AG10803 (cell line): ENCODE data around the gene EEF1A1.
"Not testable (repeated sequence)": the region's sequence is repeated elsewhere in the genome, so short reads cannot be mapped to it uniquely, and the experiment has no call there.

Source experiments
- DNase-seq: peaks from one replicate; pipeline ENCODE4 v3.0.0; 2010; ENCODE audit warnings: low read depth
- H3K4me3 ChIP-seq: 2 replicates; pipeline ENCODE4 v1.5.1; 2011; ENCODE audit warnings: mild to moderate bottlenecking, low read length, control low read depth
- TF ChIP-seq, protein P1 (sequence below): conservative IDR thresholded peaks from 2 replicates; pipeline ENCODE4 v1.5.1; 2011; ENCODE audit warnings: mild to moderate bottlenecking, low read length, control low read depth, inconsistent platforms

EEF1A1 gene

DNA sequence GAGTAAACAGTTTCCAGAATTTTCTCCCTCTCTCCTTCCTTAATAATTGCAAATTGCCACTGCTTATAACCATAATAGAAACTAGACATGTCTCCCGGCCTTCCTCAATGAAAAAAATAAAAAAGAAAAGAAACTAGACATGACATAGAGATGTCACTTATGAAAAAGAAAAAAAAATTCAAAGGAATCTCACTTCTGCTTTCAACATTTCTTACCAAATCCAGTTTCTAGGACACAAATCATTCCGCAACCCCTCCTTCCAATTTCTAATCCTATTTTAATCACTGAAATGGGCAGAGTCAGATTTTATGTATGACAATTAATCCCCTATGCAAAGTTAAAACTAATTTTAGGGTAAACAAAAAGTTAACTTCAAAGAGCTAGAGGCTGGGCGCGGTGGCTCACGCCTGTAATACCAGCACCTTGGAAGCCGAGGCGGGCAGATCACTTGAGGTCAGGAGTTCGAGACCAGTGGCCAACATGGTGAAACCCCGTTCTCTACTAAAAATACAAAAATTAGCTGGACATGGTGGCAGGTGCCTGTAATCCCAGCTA is 40.1 kb upstream of the EEF1A1 start:
- DNase-seq, result no peak

DNA sequence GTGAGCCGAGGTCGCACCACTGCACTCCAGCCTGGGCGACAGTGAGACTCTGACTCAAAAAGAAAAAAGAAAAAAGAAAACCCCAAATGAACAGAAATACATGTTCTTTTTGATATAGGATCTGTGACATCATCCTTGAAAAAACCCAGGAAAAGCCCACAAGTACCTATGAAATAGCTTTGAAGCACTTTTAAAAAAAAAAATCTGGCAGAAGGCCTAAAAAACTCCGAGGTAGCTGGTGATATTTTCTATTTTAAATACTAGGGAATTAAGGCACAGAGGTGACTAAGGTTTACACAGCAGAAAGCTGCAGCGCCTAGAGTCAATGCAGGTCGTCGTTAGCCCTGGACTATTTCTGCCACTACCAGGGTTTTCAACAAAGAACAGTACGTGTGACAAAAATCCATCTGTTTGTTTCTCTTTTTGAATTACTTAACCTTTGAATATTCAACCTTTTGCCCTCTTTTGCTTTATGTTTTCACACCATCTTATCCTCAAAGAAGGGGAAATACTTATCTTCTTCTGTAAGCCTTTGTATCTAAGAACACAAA is 39.4 kb upstream of the EEF1A1 start:
- DNase-seq, result no peak

More for the DNA sequence above, 40.1 kb upstream of the EEF1A1 start:
- TF ChIP-seq, protein P1, sequence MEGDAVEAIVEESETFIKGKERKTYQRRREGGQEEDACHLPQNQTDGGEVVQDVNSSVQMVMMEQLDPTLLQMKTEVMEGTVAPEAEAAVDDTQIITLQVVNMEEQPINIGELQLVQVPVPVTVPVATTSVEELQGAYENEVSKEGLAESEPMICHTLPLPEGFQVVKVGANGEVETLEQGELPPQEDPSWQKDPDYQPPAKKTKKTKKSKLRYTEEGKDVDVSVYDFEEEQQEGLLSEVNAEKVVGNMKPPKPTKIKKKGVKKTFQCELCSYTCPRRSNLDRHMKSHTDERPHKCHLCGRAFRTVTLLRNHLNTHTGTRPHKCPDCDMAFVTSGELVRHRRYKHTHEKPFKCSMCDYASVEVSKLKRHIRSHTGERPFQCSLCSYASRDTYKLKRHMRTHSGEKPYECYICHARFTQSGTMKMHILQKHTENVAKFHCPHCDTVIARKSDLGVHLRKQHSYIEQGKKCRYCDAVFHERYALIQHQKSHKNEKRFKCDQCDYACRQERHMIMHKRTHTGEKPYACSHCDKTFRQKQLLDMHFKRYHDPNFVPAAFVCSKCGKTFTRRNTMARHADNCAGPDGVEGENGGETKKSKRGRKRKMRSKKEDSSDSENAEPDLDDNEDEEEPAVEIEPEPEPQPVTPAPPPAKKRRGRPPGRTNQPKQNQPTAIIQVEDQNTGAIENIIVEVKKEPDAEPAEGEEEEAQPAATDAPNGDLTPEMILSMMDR, result no peak
- H3K4me3 ChIP-seq, result no peak overlapping the region

DNA sequence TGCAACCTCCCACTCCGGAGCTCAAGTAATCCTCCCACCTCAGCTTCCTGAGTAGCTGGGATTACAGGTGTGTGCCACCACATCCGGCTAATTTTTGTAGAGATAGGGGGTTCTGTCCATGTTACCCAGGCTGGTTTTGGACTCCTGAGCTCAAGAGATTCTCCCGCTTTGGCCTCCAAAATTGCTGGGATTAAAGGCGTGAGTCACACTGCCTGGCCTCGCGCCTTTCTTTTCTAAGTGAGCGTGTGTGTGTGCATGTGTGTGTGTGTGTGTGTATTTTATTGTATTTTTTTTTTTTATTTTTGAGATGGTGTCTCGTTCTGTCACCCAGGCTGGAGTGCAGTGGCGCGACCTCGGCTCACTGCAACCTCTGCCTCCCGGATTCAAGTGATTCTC is 38.6 kb upstream of the EEF1A1 start:
- H3K4me3 ChIP-seq, DNase-seq: not testable (repeated sequence)

More for the DNA sequence above, 39.4 kb upstream of the EEF1A1 start:
- H3K4me3 ChIP-seq, result no peak overlapping the region
- TF ChIP-seq, protein P1, result no peak

DNA sequence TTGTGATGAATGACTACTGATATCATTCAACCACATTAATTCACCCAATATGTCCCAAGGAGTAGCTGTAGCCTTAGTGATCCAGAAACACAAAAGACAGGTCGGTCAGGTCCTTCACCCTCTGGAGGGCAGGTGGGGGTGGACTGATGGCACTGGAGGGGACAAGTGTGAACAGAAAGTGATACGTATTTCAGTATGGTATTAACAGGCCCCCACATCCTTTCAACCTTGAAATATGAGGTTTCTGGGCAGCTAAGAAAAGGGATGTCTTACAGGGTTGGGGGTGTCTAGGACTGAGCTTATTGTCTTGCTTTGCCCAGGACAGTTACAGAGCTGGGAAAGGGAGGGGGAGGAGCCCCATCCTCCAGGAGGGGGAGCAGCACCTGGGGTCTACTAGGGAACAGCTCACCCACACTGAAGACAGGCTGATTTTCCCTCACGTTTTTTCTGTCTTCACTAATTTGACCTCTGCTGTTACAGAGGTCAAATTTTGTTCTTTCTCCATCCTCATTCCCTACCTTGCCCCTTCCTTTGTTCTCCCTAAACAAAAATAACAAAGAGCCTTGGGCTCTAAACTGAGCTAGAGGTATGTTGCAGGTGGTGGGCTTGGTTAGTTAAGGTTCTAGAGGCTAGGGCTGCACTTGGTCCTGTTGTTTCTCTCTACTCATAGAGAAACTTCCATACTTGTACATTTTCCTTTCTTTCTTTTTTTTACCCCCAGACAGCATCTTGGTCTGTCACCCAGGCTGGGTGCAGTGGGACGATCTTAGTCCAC is 38.0 kb upstream of the EEF1A1 start:
- no peak overlapping the region for H3K4me3 ChIP-seq
- DNase-seq, result no peak
- TF ChIP-seq, protein P1, result no peak

DNA sequence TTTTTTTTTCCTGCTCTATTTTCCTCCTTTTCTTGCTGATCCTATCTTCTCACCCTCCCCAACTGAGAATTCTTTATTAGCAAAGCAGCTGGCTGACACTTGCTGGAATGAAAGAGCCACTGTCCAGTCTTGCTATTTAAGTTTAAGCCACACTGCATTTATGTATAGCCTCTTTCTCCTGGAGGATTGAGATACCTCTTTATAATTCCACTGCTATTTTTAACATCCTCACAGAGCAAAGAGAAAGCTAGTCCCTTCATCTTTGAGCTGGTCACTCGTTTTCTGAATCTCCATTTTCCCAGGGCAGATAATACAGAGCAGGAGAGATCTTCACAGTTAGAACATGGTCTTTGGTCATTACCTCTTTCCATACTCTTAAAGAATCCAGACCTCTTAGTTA is 36.0 kb upstream of the EEF1A1 start:
- no peak overlapping the region for H3K4me3 ChIP-seq
- DNase-seq, result no peak
- TF ChIP-seq, protein P1, result no peak

DNA sequence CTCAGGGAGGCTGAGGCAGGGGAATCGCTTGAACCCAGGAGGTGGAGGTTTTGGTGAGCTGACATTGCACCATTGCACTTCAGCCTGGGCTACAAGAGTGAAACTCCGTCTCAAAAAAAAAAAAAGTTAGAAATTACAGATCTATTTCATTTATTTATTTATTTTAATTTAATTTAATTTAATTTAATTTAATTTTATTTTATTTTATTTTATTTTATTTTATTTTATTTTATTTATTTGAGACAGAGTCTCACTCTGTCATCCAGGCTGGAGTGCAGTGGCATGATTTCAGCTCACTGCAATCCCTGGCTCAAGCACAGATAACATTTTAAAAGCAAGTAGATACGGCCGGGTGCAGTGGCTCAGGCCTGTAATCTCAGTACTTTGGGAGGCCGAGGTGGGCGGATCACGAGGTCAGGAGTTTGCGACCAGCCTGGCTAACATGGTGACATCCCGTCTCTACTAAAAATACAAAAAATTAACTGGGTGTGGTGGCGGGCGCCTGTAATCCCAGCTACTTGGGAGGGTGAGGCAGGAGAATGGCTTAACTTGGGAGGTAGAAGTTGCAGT is 34.6 kb upstream of the EEF1A1 start:
- DNase-seq, result not testable (repeated sequence)

DNA sequence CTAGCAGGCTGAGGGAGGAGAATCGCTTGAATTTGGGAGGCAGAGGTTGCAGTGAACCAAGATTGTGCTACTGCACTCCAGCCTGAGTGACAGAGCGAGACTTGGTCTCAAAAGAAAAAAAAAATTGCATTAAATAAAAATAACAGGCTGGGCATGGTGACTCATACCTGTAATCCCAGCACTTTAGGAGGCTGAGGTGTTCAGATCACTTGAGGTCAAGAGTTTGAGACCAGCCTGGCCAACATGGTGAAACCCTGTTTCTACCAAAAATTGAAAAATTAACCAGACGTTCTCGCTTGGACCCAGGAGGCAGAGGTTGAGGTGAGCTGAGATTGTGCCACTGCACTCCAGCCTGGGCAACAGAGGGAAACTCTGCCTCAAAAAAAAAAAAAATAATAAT is 30.3 kb upstream of the EEF1A1 start:
- not testable (repeated sequence) for DNase-seq, H3K4me3 ChIP-seq

More for the DNA sequence above, 34.6 kb upstream of the EEF1A1 start:
- H3K4me3 ChIP-seq, result not testable (repeated sequence)

DNA sequence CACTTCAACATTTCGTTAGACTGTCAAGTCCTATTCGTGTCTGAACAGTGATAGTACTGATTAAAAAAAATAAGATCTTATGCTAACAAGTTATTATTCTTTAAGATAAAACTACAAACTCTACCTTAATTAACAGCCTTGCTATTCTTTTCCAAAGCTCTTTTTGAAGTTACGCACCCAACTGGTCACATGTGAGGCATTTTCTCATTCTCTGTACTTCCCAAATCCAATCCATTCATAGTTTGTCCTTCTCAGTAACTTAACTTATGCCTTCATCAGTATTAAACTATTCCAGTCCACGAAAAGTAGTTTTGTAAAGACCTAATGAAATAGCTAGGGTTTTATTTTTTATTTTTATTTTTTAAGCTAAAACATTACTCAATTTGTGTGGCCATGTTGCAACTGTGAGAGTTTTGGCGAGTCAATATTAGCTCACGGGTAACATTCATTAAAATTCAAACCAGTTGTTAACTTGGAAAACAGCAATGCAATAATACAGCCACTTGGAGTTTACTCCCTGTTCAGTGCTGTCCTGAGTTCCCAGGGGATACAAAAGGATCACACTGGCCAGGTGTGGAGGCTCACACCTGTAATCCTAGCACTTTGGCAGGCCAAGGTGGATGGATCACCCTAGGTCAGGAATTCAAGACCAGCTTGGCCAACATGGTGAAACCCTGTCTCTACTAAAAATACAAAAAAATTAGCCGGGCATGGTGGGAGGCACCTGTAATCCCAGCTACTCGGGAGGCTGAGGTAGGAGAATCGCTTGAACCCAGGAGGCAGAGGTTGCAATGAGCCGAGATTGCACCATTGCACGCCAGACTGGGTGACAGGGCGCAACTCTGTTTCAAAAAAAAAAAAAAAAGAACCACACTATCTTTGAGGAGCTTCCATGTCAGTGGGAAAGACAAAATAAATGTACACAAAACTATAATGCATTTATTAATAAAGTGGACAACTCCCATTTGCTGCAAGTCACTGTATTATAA is 27.9 kb upstream of the EEF1A1 start:
- no peak for DNase-seq
- no peak overlapping the region for H3K4me3 ChIP-seq
- TF ChIP-seq, protein P1, result no peak; the same call in 1 of the 2 replicates
